IPS-15b (cell line): ENCODE results near the gene SEC14L6.
"Not testable (repeated sequence)": the region's sequence is repeated elsewhere in the genome, so short reads cannot be mapped to it uniquely, and the experiment has no call there.

Experiments
- H3K27me3 ChIP-seq: one replicate; pipeline ENCODE4 v1.6.1; 2013; ENCODE audit warnings: low read length; ENCODE audit not compliant: control insufficient read depth, insufficient read depth
- H3K36me3 ChIP-seq: one replicate; pipeline ENCODE4 v1.6.1; 2013; ENCODE audit warnings: low read length; ENCODE audit not compliant: control insufficient read depth, insufficient read depth
- H3K4me1 ChIP-seq: one replicate; pipeline ENCODE4 v1.6.1; 2013; ENCODE audit warnings: mild to moderate bottlenecking, low read length; ENCODE audit not compliant: control insufficient read depth, insufficient read depth
- H3K4me3 ChIP-seq: one replicate; pipeline ENCODE4 v1.5.1; 2013; ENCODE audit warnings: low read depth, low read length
- H3K9ac ChIP-seq: one replicate; pipeline ENCODE4 v1.6.1; 2013; ENCODE audit warnings: low read depth, mild to moderate bottlenecking, low read length
- H3K9me3 ChIP-seq: one replicate; pipeline ENCODE4 v1.6.1; 2013; ENCODE audit warnings: mild to moderate bottlenecking, low read length; ENCODE audit not compliant: control insufficient read depth, insufficient read depth

SEC14L6 gene

GRCh38 chr22:30546616-30547015 lies at the start of gene SEC14L6:
Gene SEC14L6, minus strand, starts transcription at chr22:30546741. Its CDS starts 59 bp downstream, at chr22:30546682.
- H3K4me3 ChIP-seq, result no peak within 1 kb of the TSS
- H3K27me3 ChIP-seq, result peaks cover 13% of the 10 kb centered on the region
- no peaks in the 10 kb centered on the region for H3K4me1 ChIP-seq
- H3K36me3 ChIP-seq, result no peaks in the 10 kb centered on the region
- H3K9me3 ChIP-seq, result no peaks in the 10 kb centered on the region
- no peak within 1 kb of the TSS for H3K9ac ChIP-seq

GRCh38 chr22:30596199-30596598 lies 49.7 kb upstream of the SEC14L6 start:
- Histone ChIP-seq H3K36me3 (no peaks in the 10 kb centered on the region), H3K4me3 (no peak overlapping the region), H3K27me3 (peaks cover 8% of the 10 kb centered on the region), H3K9me3 (no peaks in the 10 kb centered on the region), H3K4me1 (no peaks in the 10 kb centered on the region), H3K9ac (no peak overlapping the region)

GRCh38 chr22:30592360-30592713 lies 45.8 kb upstream of the SEC14L6 start:
- not testable (repeated sequence) for H3K4me3 ChIP-seq

GRCh38 chr22:30591588-30592359 lies 45.2 kb upstream of the SEC14L6 start, which contains the start of gene PES1:
Gene PES1, minus strand, starts transcription at chr22:30591910. Its CDS starts 77 bp downstream, at chr22:30591833.
- no peaks in the 10 kb centered on the region for H3K4me1 ChIP-seq
- H3K27me3 ChIP-seq, result peaks cover 8% of the 10 kb centered on the region
- peak within 1 kb of the TSS; percentile 91 for H3K4me3 ChIP-seq
- no peaks in the 10 kb centered on the region for H3K9me3 ChIP-seq
- peak within 1 kb of the TSS; percentile 87 for H3K9ac ChIP-seq
- H3K36me3 ChIP-seq, result peaks cover 25% of the 10 kb centered on the region

More at GRCh38 chr22:30592360-30592713, 45.8 kb upstream of the SEC14L6 start:
- H3K9me3 ChIP-seq, H3K27me3 ChIP-seq, H3K9ac ChIP-seq, H3K4me1 ChIP-seq: not testable (repeated sequence)
- peaks cover 20% of the 10 kb centered on the region for H3K36me3 ChIP-seq

GRCh38 chr22:30591191-30591587 lies 44.6 kb upstream of the SEC14L6 start:
- Histone ChIP-seq H3K9ac (peak overlapping the region; percentile 76), H3K4me1 (no peaks in the 10 kb centered on the region), H3K9me3 (no peaks in the 10 kb centered on the region), H3K4me3 (peak overlapping the region; percentile 91), H3K27me3 (peaks cover 8% of the 10 kb centered on the region), H3K36me3 (peaks cover 31% of the 10 kb centered on the region)

- Histone ChIP-seq H3K9me3 (no peaks in the 10 kb centered on the region), H3K27me3 (no peaks in the 10 kb centered on the region), H3K9ac (no peak overlapping the region), H3K36me3 (peaks cover 74% of the 10 kb centered on the region), H3K4me3 (no peak overlapping the region), H3K4me1 (no peaks in the 10 kb centered on the region)
These were observed 39.9 kb upstream of the SEC14L6 start for GRCh38 chr22:30586414-30586813.

- Histone ChIP-seq H3K27me3 (no peaks in the 10 kb centered on the region), H3K36me3 (peaks cover 94% of the 10 kb centered on the region), H3K9ac (no peak overlapping the region), H3K4me3 (no peak overlapping the region), H3K9me3 (no peaks in the 10 kb centered on the region), H3K4me1 (no peaks in the 10 kb centered on the region)
These were observed 37.9 kb upstream of the SEC14L6 start for GRCh38 chr22:30584441-30584840.

GRCh38 chr22:30582788-30583545 lies 36.4 kb upstream of the SEC14L6 start:
- Histone ChIP-seq H3K36me3 (peaks cover 95% of the 10 kb centered on the region), H3K9me3 (no peaks in the 10 kb centered on the region), H3K27me3 (no peaks in the 10 kb centered on the region), H3K4me1 (no peaks in the 10 kb centered on the region), H3K4me3 (no peak overlapping the region), H3K9ac (no peak overlapping the region)

- Histone ChIP-seq H3K9ac (no peak overlapping the region), H3K36me3 (peaks cover 91% of the 10 kb centered on the region), H3K27me3 (no peaks in the 10 kb centered on the region), H3K4me3 (no peak overlapping the region), H3K9me3 (no peaks in the 10 kb centered on the region), H3K4me1 (no peaks in the 10 kb centered on the region)
These were observed 35.5 kb upstream of the SEC14L6 start for GRCh38 chr22:30582051-30582450.

GRCh38 chr22:30580896-30581295 lies 34.4 kb upstream of the SEC14L6 start:
- no peaks in the 10 kb centered on the region for H3K9me3 ChIP-seq
- no peak overlapping the region for H3K4me3 ChIP-seq
- H3K27me3 ChIP-seq, result no peaks in the 10 kb centered on the region
- no peak overlapping the region for H3K9ac ChIP-seq
- peaks cover 89% of the 10 kb centered on the region for H3K36me3 ChIP-seq
- H3K4me1 ChIP-seq, result no peaks in the 10 kb centered on the region

GRCh38 chr22:30578481-30578880 lies 31.9 kb upstream of the SEC14L6 start:
- no peak overlapping the region for H3K9ac ChIP-seq
- no peaks in the 10 kb centered on the region for H3K27me3 ChIP-seq
- no peak overlapping the region for H3K4me3 ChIP-seq
- H3K9me3 ChIP-seq, result no peaks in the 10 kb centered on the region
- peaks cover 73% of the 10 kb centered on the region for H3K36me3 ChIP-seq
- peaks cover 2% of the 10 kb centered on the region for H3K4me1 ChIP-seq

- Histone ChIP-seq H3K36me3 (peaks cover 47% of the 10 kb centered on the region), H3K27me3 (no peaks in the 10 kb centered on the region), H3K9ac (no peak overlapping the region)
These were observed 29.3 kb upstream of the SEC14L6 start for GRCh38 chr22:30575859-30576258.

More at GRCh38 chr22:30575859-30576258, 29.3 kb upstream of the SEC14L6 start:
- no peaks in the 10 kb centered on the region for H3K9me3 ChIP-seq
- peaks cover 2% of the 10 kb centered on the region for H3K4me1 ChIP-seq
- H3K4me3 ChIP-seq, result no peak overlapping the region
